Endodermal cell (in vitro differentiated cells): ENCODE measurements around the gene FAM78A. TPM values are rescaled to one million over a fixed set of nuclear protein-coding genes. Genes with fewer than 3 reads are reported as not detected.

Experiments
- DNase-seq: peaks from one replicate; pipeline ENCODE4 v3.0.0-alpha.2; 2017
- H3K27ac ChIP-seq: 2 replicates; pipeline ENCODE4 v1.5.1; 2013; ENCODE audit warnings: mild to moderate bottlenecking, low read depth, low read length, moderate library complexity
- H3K27me3 ChIP-seq: 2 replicates; pipeline ENCODE4 v1.6.1; 2013; ENCODE audit warnings: mild to moderate bottlenecking, low read length, moderate library complexity; ENCODE audit not compliant: insufficient read depth, control insufficient read depth, poor library complexity, severe bottlenecking
- H3K36me3 ChIP-seq: 2 replicates; pipeline ENCODE4 v1.7.0; 2013; ENCODE audit warnings: mild to moderate bottlenecking, low read length, moderate library complexity; ENCODE audit not compliant: control insufficient read depth, insufficient read depth
- H3K4me1 ChIP-seq: one replicate; pipeline ENCODE4 v1.7.0; 2013; ENCODE audit warnings: low read length; ENCODE audit not compliant: control insufficient read depth, insufficient read depth
- H3K4me3 ChIP-seq: 2 replicates; pipeline ENCODE4 v1.5.1; 2013; ENCODE audit warnings: mild to moderate bottlenecking, low read length, moderate library complexity
- H3K9ac ChIP-seq: 2 replicates; pipeline ENCODE4 v1.6.1; 2013; ENCODE audit warnings: mild to moderate bottlenecking, low read length, moderate library complexity; ENCODE audit not compliant: poor library complexity, severe bottlenecking; ENCODE audit errors: extremely low read depth
- H3K9me3 ChIP-seq: 2 replicates; pipeline ENCODE4 v1.6.1; 2013; ENCODE audit warnings: mild to moderate bottlenecking, low read length, moderate library complexity; ENCODE audit not compliant: control insufficient read depth
- H3K27ac Mint-ChIP-seq: 2 replicates; pipeline ENCODE4 v1.8.0; 2020; ENCODE audit warnings: mixed read lengths
- H3K27me3 Mint-ChIP-seq: 2 replicates; pipeline ENCODE4 v1.8.0; 2021; ENCODE audit warnings: mild to moderate bottlenecking, mixed read lengths; ENCODE audit not compliant: insufficient read depth
- H3K36me3 Mint-ChIP-seq: 2 replicates; pipeline ENCODE4 v1.8.0; 2020; ENCODE audit warnings: low read depth, mixed read lengths
- H3K4me1 Mint-ChIP-seq: 2 replicates; pipeline ENCODE4 v1.8.0; 2020; ENCODE audit warnings: mixed read lengths
- H3K4me3 Mint-ChIP-seq: 2 replicates; pipeline ENCODE4 v1.8.0; 2020; ENCODE audit warnings: mild to moderate bottlenecking, moderate library complexity, mixed read lengths
- H3K9me3 Mint-ChIP-seq: 2 replicates; pipeline ENCODE4 v1.8.0; 2020; ENCODE audit warnings: mild to moderate bottlenecking, mixed read lengths
- WGBS, 2 experiments: methylation state at CpG; one replicate each; pipeline versions ENCODE4 v1.1.5 to v1.1.7; 2013; ENCODE audit warnings: missing lambda C conversion rate in 2 of 2, mixed read lengths in 1 of 2; ENCODE audit not compliant: insufficient coverage in 1 of 2, insufficient read length in 1 of 2; 5-methylcytosine and 5-hydroxymethylcytosine counted together
- total RNA-seq, 2 donors: library from RNA; stranded (reverse); fragmentation: NEBNext Ultra II Directional in 1 of 2; extraction: Animal tissue kit (Norgen Biotek cat#: 25700) in 1 of 2; gene quantifications; 2 replicates in 1 of 2; 3 replicates in 1 of 2; pipeline ENCODE4 v1.2.1, GENCODE V29; 2021
- TF ChIP-seq, protein P1 (sequence below): fragments of 200-600 bp; sonication (generic); conservative IDR thresholded peaks from 2 replicates; pipeline ENCODE4 v1.5.0; 2021; ENCODE audit warnings: antibody characterized with exemption, mild to moderate bottlenecking

Gene FAM78A
- total RNA-seq, 2 donors from 2014 or later, result 5.5 to 5.6 TPM

- DNase-seq, result no peak
- H3K9ac ChIP-seq, result no peak overlapping the region
- no peaks in the 10 kb centered on the region for H3K27me3 ChIP-seq
- peaks cover 50% of the 10 kb centered on the region for H3K36me3 ChIP-seq
- H3K27ac ChIP-seq, result no peak overlapping the region
- TF ChIP-seq, protein P1, sequence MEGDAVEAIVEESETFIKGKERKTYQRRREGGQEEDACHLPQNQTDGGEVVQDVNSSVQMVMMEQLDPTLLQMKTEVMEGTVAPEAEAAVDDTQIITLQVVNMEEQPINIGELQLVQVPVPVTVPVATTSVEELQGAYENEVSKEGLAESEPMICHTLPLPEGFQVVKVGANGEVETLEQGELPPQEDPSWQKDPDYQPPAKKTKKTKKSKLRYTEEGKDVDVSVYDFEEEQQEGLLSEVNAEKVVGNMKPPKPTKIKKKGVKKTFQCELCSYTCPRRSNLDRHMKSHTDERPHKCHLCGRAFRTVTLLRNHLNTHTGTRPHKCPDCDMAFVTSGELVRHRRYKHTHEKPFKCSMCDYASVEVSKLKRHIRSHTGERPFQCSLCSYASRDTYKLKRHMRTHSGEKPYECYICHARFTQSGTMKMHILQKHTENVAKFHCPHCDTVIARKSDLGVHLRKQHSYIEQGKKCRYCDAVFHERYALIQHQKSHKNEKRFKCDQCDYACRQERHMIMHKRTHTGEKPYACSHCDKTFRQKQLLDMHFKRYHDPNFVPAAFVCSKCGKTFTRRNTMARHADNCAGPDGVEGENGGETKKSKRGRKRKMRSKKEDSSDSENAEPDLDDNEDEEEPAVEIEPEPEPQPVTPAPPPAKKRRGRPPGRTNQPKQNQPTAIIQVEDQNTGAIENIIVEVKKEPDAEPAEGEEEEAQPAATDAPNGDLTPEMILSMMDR, result no peak
- Mint-ChIP-seq H3K4me3 (no peak overlapping the region), H3K27me3 (no peaks in the 10 kb centered on the region), H3K9me3 (peaks cover 12% of the 10 kb centered on the region), H3K36me3 (peaks cover 38% of the 10 kb centered on the region), H3K4me1 (peaks cover 38% of the 10 kb centered on the region), H3K27ac (no peak overlapping the region)
- H3K4me1 ChIP-seq, result peaks cover 4% of the 10 kb centered on the region
- no peak overlapping the region for H3K4me3 ChIP-seq
- WGBS, 2 experiments, result 91 to 93% methylated on average over 4 to 6 of the region's 6 CpGs
- peaks cover 12% of the 10 kb centered on the region for H3K9me3 ChIP-seq
Measured at GRCh38 chr9:131217331-131218031, 58.8 kb downstream of the FAM78A start.

- peaks cover 4% of the 10 kb centered on the region for H3K4me1 ChIP-seq
- H3K36me3 Mint-ChIP-seq, result peaks cover 44% of the 10 kb centered on the region
- H3K4me3 ChIP-seq, result no peak overlapping the region
- H3K4me1 Mint-ChIP-seq, result peaks cover 38% of the 10 kb centered on the region
- H3K4me3 Mint-ChIP-seq, result no peak overlapping the region
- no peak overlapping the region for H3K27ac Mint-ChIP-seq
- H3K9me3 Mint-ChIP-seq, result peaks cover 18% of the 10 kb centered on the region
- DNase-seq, result no peak
- WGBS, 2 experiments, result 83 to 99% methylated on average over 3 to 4 of the region's 4 CpGs
- peaks cover 18% of the 10 kb centered on the region for H3K9me3 ChIP-seq
- H3K27me3 ChIP-seq, result no peaks in the 10 kb centered on the region
- TF ChIP-seq, protein P1, result no peak
- no peak overlapping the region for H3K9ac ChIP-seq
- H3K27ac ChIP-seq, result no peak overlapping the region
- peaks cover 57% of the 10 kb centered on the region for H3K36me3 ChIP-seq
- no peaks in the 10 kb centered on the region for H3K27me3 Mint-ChIP-seq
Measured at GRCh38 chr9:131216806-131217205, 59.5 kb downstream of the FAM78A start.

GRCh38 chr9:131214876-131215275, 61.4 kb downstream of the FAM78A start:
- H3K4me1 ChIP-seq, result peaks cover under 1% of the 10 kb centered on the region
- 75 to 97% methylated on average over 2 to 4 of the region's 4 CpGs for WGBS, 2 experiments
- H3K9me3 ChIP-seq, result peaks cover 38% of the 10 kb centered on the region
- H3K36me3 ChIP-seq, result peaks cover 74% of the 10 kb centered on the region
- H3K9me3 Mint-ChIP-seq, result peaks cover 38% of the 10 kb centered on the region
- H3K27me3 Mint-ChIP-seq, result no peaks in the 10 kb centered on the region
- peak overlapping the region; percentile 26 for H3K27ac Mint-ChIP-seq
- no peaks in the 10 kb centered on the region for H3K27me3 ChIP-seq
- H3K36me3 Mint-ChIP-seq, result peaks cover 63% of the 10 kb centered on the region
- H3K9ac ChIP-seq, result no peak overlapping the region
- no peak overlapping the region for H3K4me3 ChIP-seq
- H3K4me1 Mint-ChIP-seq, result peaks cover 24% of the 10 kb centered on the region
- H3K27ac ChIP-seq, result no peak overlapping the region
- TF ChIP-seq, protein P1, result no peak
- H3K4me3 Mint-ChIP-seq, result no peak overlapping the region
- no peak for DNase-seq
